K562 (cell line): ENCODE measurements around the gene TOR1A. TPM values are rescaled to one million over a fixed set of nuclear protein-coding genes. Genes with fewer than 3 reads are reported as not detected.

Experiments
- ATAC-seq: fragments of 200-7000 bp; cut with Tn5 transposase; 3 replicates; pipeline ENCODE4 v1.9.1; 2020; ENCODE audit warnings: moderate library complexity
- BruUV-seq: library from RNA; stranded (reverse); fragments of 400-500 nt; replicated peaks from 2 replicates; lab custom pipeline; 2021; lab: Mats Ljungman, UMichigan
- CTCF ChIA-PET: fragments of 300-600 bp; formaldehyde crosslinking; extraction: SDS; loops from one replicate; lab custom pipeline; 2021; ENCODE audit warnings: low intra/inter-chr PET ratio; lab: Yijun Ruan, JAX
- POLR2A ChIA-PET: fragments of 300-600, 350-650 bp; sonication (Branson Sonifier 250); formaldehyde crosslinking; extraction: SDS; loops from one replicate; lab custom pipeline; 2021; ENCODE audit warnings: antibody characterized with exemption, inconsistent platforms; lab: Yijun Ruan, JAX
- DNase-seq, 4 experiments: peaks; one replicate each; pipeline versions ENCODE4 v3.0.0 to v3.0.0-alpha.2; 2011 to 2018; ENCODE audit warnings: low spot score in 3 of 4, mixed read lengths in 3 of 4; ENCODE audit errors: extremely low read depth in 1 of 4
- FAIRE-seq: peaks from 2 replicates; lab custom pipeline; 2011; peaks lifted over from hg19 to GRCh38; lab: Jason Lieb, UNC
- H2AFZ ChIP-seq: 2 replicates; pipeline ENCODE4 v1.6.0; 2011; ENCODE audit warnings: low read depth, low read length, control low read depth, inconsistent platforms
- H3K27ac ChIP-seq: fragments of 200-600 bp; 3 replicates; pipeline ENCODE4 v1.8.0; 2011; ENCODE audit warnings: low read depth, mild to moderate bottlenecking, control low read depth, inconsistent platforms, low read length, moderate library complexity, mixed read lengths; ENCODE audit errors: extremely low read depth
- H3K27me3 ChIP-seq, 2 experiments: fragments of 300-600 bp in 1 of 2; 2 replicates in 1 of 2; 3 replicates in 1 of 2; pipeline versions ENCODE4 v1.6.0 to v1.8.0; 2011; ENCODE audit warnings: inconsistent platforms in 2 of 2, low read length in 2 of 2, mild to moderate bottlenecking in 1 of 2, mixed read lengths in 1 of 2, moderate library complexity in 1 of 2; ENCODE audit not compliant: control insufficient read depth in 2 of 2, insufficient read depth in 2 of 2
- H3K36me3 ChIP-seq: fragments of 300-600 bp; 3 replicates; pipeline ENCODE4 v1.8.0; 2011; ENCODE audit warnings: mild to moderate bottlenecking, low read length, inconsistent platforms; ENCODE audit not compliant: control insufficient read depth, insufficient read depth
- H3K4me1 ChIP-seq, 2 experiments: fragments of 200-600 bp in 1 of 2; replicated peaks in 1 of 2; 2 replicates in 1 of 2; 3 replicates in 1 of 2; pipeline versions ENCODE4 v1.5.1 to v1.8.0; 2011; ENCODE audit warnings: inconsistent platforms in 2 of 2, low read length in 2 of 2, mild to moderate bottlenecking in 1 of 2, mixed read lengths in 1 of 2, moderate library complexity in 1 of 2; ENCODE audit not compliant: control insufficient read depth in 2 of 2, insufficient read depth in 2 of 2
- H3K4me2 ChIP-seq: 2 replicates; pipeline ENCODE4 v1.6.1; 2011; ENCODE audit warnings: low read length, control low read depth, inconsistent platforms, mixed read lengths; ENCODE audit not compliant: insufficient read depth
- H3K4me3 ChIP-seq: fragments of 200-600 bp; sonication (generic), shearing (Covaris generic); 2 replicates; pipeline ENCODE4 v1.5.1; 2016; ENCODE audit warnings: control low read depth, inconsistent platforms
- H3K79me2 ChIP-seq: fragments of 200-600 bp; 3 replicates; pipeline ENCODE4 v1.8.0; 2011; ENCODE audit warnings: low read length, inconsistent platforms; ENCODE audit not compliant: control insufficient read depth, insufficient read depth
- H3K9ac ChIP-seq, 2 experiments: 2 replicates each; pipeline versions ENCODE4 v1.6.0 to v1.6.1; 2011; ENCODE audit warnings: low read depth in 2 of 2, low read length in 2 of 2, control low read depth in 1 of 2, inconsistent platforms in 1 of 2, mild to moderate bottlenecking in 1 of 2, mixed read lengths in 1 of 2; ENCODE audit not compliant: insufficient read depth in 1 of 2
- H3K9me1 ChIP-seq: one replicate; pipeline ENCODE4 v1.6.0; 2011; ENCODE audit warnings: inconsistent platforms, mild to moderate bottlenecking, low read length, moderate library complexity; ENCODE audit not compliant: control insufficient read depth, insufficient read depth
- H3K9me3 ChIP-seq: replicated peaks from 2 replicates; pipeline ENCODE4 v1.5.1; 2011; ENCODE audit warnings: low read depth, low read length, inconsistent platforms; ENCODE audit not compliant: control insufficient read depth, insufficient read depth
- H4K20me1 ChIP-seq: replicated peaks from 2 replicates; pipeline ENCODE4 v1.6.1; 2011; ENCODE audit warnings: low read length, inconsistent platforms, mixed read lengths; ENCODE audit not compliant: control insufficient read depth, insufficient read depth
- ETV1 ChIP-seq: fragments of 450-650 bp; conservative IDR thresholded peaks from 2 replicates; pipeline ENCODE4 v1.6.1; 2016; ENCODE audit warnings: missing genetic modification characterization, control low read depth, low read depth, missing compliant biosample characterization
- HSF4 ChIP-seq: fragments of 250-450 bp; sonication (Bioruptor Pico); IDR thresholded peaks from 2 replicates; pipeline ENCODE4 v2.1.2; 2022; ENCODE audit warnings: mild to moderate bottlenecking, moderate library complexity, borderline replicate concordance
- ILF3 ChIP-seq: fragments of 450-650 bp; IDR thresholded peaks from 2 replicates; pipeline ENCODE4 v1.6.1; 2018; ENCODE audit warnings: antibody characterized with exemption, mild to moderate bottlenecking, moderate library complexity, borderline replicate concordance
- POLR2A ChIP-seq: fragments of 450-650 bp; conservative IDR thresholded peaks from 2 replicates; pipeline ENCODE4 v1.6.1; 2016
- RBBP5 ChIP-seq: fragments of 200-600 bp; sonication (generic); IDR thresholded peaks from 2 replicates; pipeline ENCODE4 v1.6.1; 2012; ENCODE audit warnings: borderline replicate concordance, mild to moderate bottlenecking, low read length, control low read depth, inconsistent platforms; ENCODE audit not compliant: insufficient read depth, poor library complexity, severe bottlenecking
- ZBTB40 ChIP-seq, 2 experiments: fragments of 450-650 bp in 1 of 2; sonication (generic) in 1 of 2; formaldehyde crosslinking in 1 of 2; IDR thresholded peaks; 2 replicates each; pipeline versions ENCODE4 v1.7.1 to v1.9.0; 2016 to 2022; ENCODE audit warnings: inconsistent platforms in 1 of 2, mild to moderate bottlenecking in 1 of 2, missing genetic modification reagents in 1 of 2
- ZNF398 ChIP-seq: fragments of 250-450 bp; sonication (Bioruptor Pico); IDR thresholded peaks from 2 replicates; pipeline ENCODE4 v1.8.0; 2021; ENCODE audit warnings: moderate library complexity, mild to moderate bottlenecking, inconsistent platforms
- WGBS: fragments of 100-300 bp; shearing (Covaris generic); methylation state at CpG from one replicate; pipeline ENCODE4 v1.1.6; 2016; ENCODE audit warnings: low coverage, mixed read lengths; ENCODE audit not compliant: insufficient coverage; ENCODE audit errors: missing lambda C conversion rate; 5-methylcytosine and 5-hydroxymethylcytosine counted together
- in situ Hi-C: fragments of 300-500 bp; cut with MboI; formaldehyde crosslinking; loops from 4 replicates; pipeline ENCODE4 v1.15.0; 2018; ENCODE audit warnings: inconsistent platforms, mixed read lengths
- intact Hi-C: fragments of 100-400 bp; cut with micrococcal nuclease; formaldehyde crosslinking; loops from 2 replicates; pipeline ENCODE4 v1.14.2; 2022
- polyA plus RNA-seq, 8 experiments: library from polyadenylated mRNA; depleted of rRNA in 4 of 8; stranded (reverse) in 5 of 8; unstranded in 3 of 8; fragments of >200 nt; fragmentation: Nextera tagmentation in 2 of 8; fragmentation: Illumina TruSeq in 1 of 8; extraction: Ambion mirVana in 2 of 8; extraction: Trizol in 1 of 8; gene quantifications; 2 replicates each; pipeline versions ENCODE4 v1.2.1 to v1.2.3, GENCODE V29; 2011 to 2014; ENCODE audit warnings: inconsistent platforms in 1 of 8, missing spikeins in 1 of 8
- total RNA-seq, 7 experiments: library from RNA; depleted of rRNA in 6 of 7; stranded (reverse); fragments of >200 nt in 6 of 7; fragmentation: Illumina TruSeq in 2 of 7; extraction: Trizol in 2 of 7; gene quantifications; 2 replicates each; pipeline versions ENCODE4 v1.2.1 to v1.2.3, GENCODE V29; 2011 to 2021; ENCODE audit warnings: low replicate concordance in 1 of 7

Gene TOR1A
- total and polyA plus RNA-seq, 9 of the 15 experiments (the other 6 are each of a cell fraction or from before 2014, with no cell fraction given), result 4.5 to 85.8 (median 51.3) TPM

GRCh38 chr9:129813661-129814060 lies 10.3 kb downstream of the TOR1A start:
- ChIA-PET CTCF (no interaction called here), POLR2A (interaction anchor here (0.6 to 5.8 kb wide), 6 partner anchors 9 to 502 kb away, joined by 3 to 49 read pairs (median 4); partner anchors contain the start of gene TOR1A)
- Histone ChIP-seq H4K20me1 (peaks cover 8% of the 10 kb centered on the region), H3K4me3 (no peak overlapping the region), H3K9ac (no peak overlapping the region), H3K27me3 (no peaks in the 10 kb centered on the region), H3K9me1 (peaks cover 6% of the 10 kb centered on the region), H3K36me3 (peaks cover 90% of the 10 kb centered on the region), H3K27ac (no peak overlapping the region), H2AFZ (no peak overlapping the region), H3K9me3 (no peaks in the 10 kb centered on the region), H3K79me2 (no peaks in the 10 kb centered on the region), H3K4me1 (peaks cover 4 to 17% of the 10 kb centered on the region in 2 experiments; a peak in 3 of 5 replicates), H3K4me2 (no peak overlapping the region)
- intact Hi-C loops, result no loop called here
- TSS peak; percentile 36 for BruUV-seq
- 83% methylated on average over 9 of the region's 9 CpGs for WGBS
- in situ Hi-C loops, result no loop called here
- DNase-seq (no peak), FAIRE-seq (no peak), ATAC-seq (no peak)
- 0 out of 2 replicates have a peak, but pooled peaks have one; percentile 18 for TF ChIP-seq POLR2A
- TF ChIP-seq ETV1, result no peak
- TF ChIP-seq ILF3, result no peak
- TF ChIP-seq HSF4 (CRISPR knock-in tag), result no peak
- no peak for TF ChIP-seq ZNF398 (CRISPR knock-in tag)
- no peak for TF ChIP-seq RBBP5
- peak; percentile 4; the same call in 1 of the 2 replicates for TF ChIP-seq ZBTB40 (IDR thresholded peaks at IDR 0.05)
- TF ChIP-seq ZBTB40 (CRISPR knock-in tag; IDR thresholded peaks at IDR 0.05), result no peak
